Measurements from ENCODE around the gene R3HDM2.
"Not testable (repeated sequence)": the region's sequence is repeated elsewhere in the genome, so short reads cannot be mapped to it uniquely, and the experiment has no call there.

The R3HDM2 gene

DNA sequence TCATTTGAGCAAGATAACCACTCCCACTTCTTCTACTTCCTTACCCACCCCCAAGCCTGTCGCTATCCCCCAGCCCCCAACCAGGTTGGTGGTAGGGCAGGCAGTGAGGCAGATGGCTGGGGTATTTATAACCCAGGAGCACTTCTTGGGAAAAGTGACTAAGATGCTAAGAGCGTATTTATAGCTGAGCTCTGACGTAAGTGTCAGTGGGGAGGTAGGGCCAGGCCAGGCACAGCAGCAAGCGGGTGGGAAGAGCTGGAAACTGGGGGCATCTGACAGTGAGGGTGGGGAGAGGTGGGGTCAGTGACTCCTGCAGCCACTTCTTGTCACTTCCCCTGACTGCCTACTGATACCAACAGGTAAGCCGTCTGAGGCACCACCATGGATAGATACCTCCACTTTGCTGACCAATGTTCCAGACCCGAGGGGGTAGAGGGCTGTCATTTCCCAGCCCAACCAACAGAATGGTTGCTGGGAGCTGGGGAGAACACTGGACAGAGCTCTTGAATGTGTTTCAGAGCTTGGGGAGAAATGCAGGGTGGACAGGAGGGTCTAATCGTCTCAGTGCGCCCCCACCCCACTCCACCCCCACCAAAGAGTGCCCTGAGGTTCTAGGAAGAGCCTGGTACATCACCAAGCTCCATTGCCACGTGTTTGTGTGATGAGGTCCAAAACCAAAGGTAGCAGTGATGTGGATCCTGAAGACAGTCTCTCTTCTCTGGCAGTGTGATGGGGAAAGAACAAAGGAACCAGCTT is 21.5 kb upstream of the R3HDM2 start:
- no peak for DNase-seq

DNA sequence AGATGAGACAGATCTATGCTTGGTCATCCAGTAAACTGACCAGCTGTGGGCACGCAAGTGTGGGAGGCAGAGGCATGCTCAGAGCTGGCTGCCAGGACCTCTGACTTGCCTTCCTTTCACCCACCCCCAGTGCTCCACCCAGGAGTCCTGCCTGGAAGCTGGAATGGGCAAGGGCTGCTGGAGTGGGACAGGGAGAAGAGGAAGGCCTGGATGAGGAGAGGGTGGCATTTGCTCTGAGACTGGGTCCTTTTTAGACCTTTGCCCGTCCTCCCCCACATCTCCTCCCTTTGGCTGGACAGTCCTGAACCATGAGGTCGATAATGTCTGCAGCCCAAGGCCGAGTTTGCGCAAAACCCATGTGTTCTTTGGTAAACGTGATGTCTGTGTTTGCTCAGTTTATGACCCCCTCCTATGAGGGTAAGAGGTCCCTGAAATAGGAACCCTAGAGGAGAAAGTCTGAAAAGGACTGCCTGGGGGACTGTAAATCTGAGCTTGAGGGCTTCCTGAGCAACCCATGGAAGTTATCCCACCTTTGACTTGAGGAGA is 20.5 kb upstream of the R3HDM2 start:
- no peak for DNase-seq

- no peak for DNase-seq
Observed at GRCh38 chr12:57450057-57450456, 19.2 kb upstream of the R3HDM2 start.

- DNase-seq = no peak
Observed at GRCh38 chr12:57449375-57449774, 18.5 kb upstream of the R3HDM2 start.

GRCh38 chr12:57448669-57449068 is 17.8 kb upstream of the R3HDM2 start:
- DNase-seq = no peak

DNA sequence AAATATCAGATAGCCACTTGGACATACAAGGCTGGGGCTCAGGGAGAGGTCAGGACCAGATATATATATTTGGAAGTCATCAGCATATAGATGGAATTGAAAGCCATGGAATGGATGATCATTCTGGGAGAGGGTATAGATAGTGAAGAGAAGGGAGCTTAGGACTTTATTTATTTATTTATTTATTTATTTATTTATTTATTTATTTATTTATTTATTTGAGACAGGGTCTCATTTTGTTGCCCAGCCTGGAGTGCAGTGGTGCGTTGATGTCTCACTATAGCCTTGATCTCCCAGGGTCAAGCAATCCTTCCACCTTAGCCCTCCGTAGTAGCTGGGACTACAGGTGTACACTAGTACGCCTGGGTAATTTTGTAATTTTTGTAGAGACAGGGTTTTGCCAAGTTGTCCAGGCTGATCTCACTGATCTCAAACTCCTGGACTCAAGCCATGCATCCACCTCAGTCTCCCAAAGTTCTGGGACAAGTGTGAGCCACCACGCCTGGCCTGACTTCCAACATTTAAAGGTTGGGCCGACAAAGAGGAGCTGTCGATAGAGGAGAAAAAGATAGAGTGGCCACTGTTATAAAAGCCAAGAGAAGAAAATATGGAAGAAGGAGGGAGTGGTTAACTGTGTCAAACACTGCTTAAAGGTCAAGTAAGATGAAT is 15.6 kb upstream of the R3HDM2 start:
- DNase-seq = no peak

GRCh38 chr12:57444744-57445143 is 13.9 kb upstream of the R3HDM2 start:
- DNase-seq = no peak

GRCh38 chr12:57444337-57444736 is 13.5 kb upstream of the R3HDM2 start:
- DNase-seq = not testable (repeated sequence)

- no peak for DNase-seq
Observed at GRCh38 chr12:57441846-57442427, 11.1 kb upstream of the R3HDM2 start.

DNA sequence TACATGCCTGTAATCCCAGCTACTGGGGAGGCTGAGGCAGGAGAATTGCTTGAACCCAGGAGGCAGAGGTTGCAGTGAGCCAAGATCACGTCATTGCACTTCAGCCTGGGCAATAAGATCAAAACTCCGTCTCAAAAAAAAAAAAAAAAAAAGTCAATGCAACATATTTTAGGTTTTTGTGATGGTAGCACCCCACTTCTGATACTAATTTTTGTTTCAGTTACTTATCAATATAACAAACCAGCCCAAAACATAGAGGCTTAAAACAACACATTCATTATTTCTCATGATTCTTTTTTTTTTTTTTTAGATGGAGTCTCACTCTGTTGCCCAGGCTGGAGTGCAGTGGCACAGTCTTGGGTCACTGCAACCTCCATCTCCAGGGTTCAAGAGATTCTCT is 10.6 kb upstream of the R3HDM2 start:
- not testable (repeated sequence) for DNase-seq

- DNase-seq = no peak
Observed at GRCh38 chr12:57439762-57440266, 9.0 kb upstream of the R3HDM2 start.

DNA sequence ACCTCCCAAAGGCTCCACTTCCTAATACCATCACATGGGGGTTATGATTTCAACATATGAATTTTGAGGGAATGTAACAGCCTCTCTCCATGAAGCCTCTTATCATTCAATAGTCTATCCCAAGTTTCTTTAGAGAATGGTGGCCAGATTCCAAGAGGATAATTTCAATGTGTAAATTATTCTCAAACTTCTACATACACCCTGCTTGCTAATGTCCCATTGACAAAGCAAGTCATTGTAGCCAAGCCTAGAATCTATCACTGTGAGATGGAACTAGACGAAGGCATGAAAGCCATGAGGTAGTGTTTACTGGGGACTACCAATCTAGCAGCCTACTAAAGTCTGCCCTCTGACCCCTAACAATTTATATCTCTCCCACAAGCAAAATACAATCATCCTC is 7.6 kb upstream of the R3HDM2 start:
- no peak for DNase-seq

- no peak for DNase-seq
Observed at GRCh38 chr12:57435293-57435692, 4.5 kb upstream of the R3HDM2 start.

DNA sequence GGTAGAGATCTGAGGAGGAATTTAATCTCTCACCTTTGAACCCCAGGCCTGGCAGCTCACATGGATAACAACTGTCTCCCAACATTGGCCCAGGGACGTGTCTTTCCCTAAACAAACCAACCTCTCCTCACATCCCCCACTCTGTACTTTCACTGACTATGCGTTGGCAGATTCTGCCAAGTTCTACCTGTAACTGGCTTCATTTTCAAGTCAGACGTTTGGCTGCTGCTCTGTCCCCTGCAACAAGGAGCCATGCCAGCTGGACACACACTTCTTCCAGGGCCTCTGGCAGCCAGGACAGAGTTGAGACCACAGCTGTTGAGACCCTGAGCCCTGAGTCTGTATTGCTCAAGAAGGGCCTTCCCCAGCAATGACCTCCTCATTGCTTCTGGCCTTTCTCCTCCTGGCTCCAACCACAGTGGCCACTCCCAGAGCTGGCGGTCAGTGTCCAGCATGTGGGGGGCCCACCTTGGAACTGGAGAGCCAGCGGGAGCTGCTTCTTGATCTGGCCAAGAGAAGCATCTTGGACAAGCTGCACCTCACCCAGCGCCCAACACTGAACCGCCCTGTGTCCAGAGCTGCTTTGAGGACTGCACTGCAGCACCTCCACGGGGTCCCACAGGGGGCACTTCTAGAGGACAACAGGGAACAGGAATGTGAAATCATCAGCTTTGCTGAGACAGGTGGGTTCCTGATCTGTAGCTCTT is 3.8 kb upstream of the R3HDM2 start, which contains the start of gene INHBC:
Gene INHBC, plus strand, starts transcription at position 268 of the 707 bp plus-strand sequence. Its CDS starts 103 bp downstream, at position 371.
- no peak for DNase-seq

GRCh38 chr12:57433370-57433769 is 2.5 kb upstream of the R3HDM2 start:
- no peak for DNase-seq

DNA sequence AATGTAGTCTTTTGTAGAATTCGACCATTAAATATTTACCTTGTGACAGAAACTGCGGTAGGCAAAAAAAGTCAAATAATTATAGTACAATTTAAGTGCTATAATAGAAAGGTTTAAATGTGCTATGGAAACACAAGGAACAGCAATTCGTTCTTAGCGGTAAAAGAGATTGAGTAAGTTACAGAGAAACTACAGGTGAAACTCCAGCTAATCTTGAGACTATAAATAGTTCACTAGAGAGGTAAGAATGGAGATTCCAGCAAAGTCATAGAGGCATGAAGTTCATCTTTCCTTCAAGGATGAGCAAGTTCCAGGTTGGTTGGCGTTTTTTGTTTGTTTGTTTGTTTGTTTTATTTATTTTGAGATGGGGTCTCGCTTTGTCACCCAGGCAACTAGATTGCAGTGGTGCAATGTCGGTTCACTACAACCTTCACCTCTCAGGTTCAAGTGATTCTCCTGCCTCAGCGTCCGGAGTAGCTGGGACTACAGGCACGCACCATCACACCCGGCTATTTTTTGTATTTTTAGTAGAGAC is 878 bp upstream of the R3HDM2 start:
- no peak for DNase-seq

GRCh38 chr12:57430112-57430930 is 522 bp downstream of the R3HDM2 start:
- no peak for DNase-seq

DNA sequence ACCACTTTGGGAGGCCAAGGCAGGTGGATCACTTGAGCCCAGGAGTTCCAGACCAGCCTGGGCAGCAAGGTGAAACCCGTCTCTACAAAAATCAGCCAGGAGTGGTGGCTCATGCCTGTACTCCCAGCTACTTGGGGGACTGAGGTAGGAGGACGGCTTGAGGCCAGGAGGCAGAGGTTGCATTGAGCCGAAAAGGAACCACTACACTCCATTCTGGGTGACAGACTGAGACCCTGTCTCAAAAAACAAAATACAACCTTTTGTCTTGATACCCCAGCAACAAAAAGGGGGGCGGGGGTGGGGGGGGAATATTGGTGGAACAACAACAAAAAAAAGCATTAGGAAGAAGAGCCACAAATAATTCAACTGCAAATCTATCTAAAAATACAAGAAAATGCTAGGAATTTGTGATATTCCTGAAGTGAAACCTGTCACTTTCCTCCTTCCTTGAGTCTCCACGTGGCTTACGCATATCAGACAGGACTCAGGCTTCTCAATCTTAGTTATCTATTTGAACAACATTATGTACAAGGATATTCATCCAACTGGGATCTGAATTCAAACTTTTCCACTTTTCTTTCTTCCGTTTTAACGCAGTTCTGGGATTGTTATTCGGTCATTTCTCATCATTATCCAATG is 1.3 kb downstream of the R3HDM2 start:
- no peak for DNase-seq

GRCh38 chr12:57428965-57429364 is 1.9 kb downstream of the R3HDM2 start:
- no peak for DNase-seq

DNA sequence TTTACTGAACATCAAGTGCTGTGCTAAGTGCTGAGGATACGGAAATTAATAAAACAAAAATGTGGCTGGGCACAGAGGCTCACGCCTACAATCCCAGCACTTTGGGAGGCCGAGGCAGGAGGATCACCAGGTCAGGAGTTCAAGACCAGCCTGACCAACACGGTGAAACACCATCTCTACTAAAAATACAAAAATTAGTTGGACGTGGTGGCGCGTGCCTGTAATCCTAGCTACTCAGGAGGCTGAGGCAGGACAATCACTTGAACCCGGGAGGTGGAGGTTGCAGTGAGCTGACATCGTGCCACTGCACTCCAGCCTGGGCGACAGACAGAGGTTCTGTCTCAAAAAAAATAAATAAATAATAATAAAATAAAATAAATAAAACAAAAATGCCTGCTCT is 3.9 kb downstream of the R3HDM2 start:
- not testable (repeated sequence) for DNase-seq

DNA sequence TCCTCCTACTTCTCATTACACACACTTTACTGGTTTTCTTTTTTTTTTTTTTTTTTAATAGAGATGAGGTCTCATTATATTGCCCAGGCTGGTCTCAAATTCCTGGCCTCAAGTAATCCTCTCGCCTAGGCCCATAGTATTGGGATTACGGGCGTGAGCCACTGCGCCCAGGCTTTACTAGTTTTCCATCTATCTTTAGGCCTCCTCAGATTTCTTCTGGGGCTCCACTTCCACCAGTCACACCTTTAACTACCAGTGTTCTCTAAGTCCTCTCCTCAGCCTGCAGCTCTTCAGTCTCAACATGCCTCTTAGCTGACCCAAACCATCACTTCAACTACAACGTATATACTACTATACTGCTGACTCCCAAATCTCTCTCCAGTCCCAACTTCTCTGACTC is 10.4 kb downstream of the R3HDM2 start:
- no peak for DNase-seq
